ENCODE data around the gene RLBP1.

- TF ChIP-seq YY1 (IDR thresholded peaks at IDR 0.05; ENCODE audit: low read depth) (no peak), EP300 (IDR thresholded peaks at IDR 0.05; ENCODE audit: borderline replicate concordance) (no peak), FOXM1 (IDR thresholded peaks at IDR 0.05; ENCODE audit: borderline replicate concordance, low read depth) (no peak), MAX (IDR thresholded peaks at IDR 0.05) (no peak), CEBPB (IDR thresholded peaks at IDR 0.05) (no peak), NFIC (IDR thresholded peaks at IDR 0.05) (no peak), ZBTB7A (IDR thresholded peaks at IDR 0.05; ENCODE audit: low read depth) (no peak)
- TF ChIP-seq, protein P1, sequence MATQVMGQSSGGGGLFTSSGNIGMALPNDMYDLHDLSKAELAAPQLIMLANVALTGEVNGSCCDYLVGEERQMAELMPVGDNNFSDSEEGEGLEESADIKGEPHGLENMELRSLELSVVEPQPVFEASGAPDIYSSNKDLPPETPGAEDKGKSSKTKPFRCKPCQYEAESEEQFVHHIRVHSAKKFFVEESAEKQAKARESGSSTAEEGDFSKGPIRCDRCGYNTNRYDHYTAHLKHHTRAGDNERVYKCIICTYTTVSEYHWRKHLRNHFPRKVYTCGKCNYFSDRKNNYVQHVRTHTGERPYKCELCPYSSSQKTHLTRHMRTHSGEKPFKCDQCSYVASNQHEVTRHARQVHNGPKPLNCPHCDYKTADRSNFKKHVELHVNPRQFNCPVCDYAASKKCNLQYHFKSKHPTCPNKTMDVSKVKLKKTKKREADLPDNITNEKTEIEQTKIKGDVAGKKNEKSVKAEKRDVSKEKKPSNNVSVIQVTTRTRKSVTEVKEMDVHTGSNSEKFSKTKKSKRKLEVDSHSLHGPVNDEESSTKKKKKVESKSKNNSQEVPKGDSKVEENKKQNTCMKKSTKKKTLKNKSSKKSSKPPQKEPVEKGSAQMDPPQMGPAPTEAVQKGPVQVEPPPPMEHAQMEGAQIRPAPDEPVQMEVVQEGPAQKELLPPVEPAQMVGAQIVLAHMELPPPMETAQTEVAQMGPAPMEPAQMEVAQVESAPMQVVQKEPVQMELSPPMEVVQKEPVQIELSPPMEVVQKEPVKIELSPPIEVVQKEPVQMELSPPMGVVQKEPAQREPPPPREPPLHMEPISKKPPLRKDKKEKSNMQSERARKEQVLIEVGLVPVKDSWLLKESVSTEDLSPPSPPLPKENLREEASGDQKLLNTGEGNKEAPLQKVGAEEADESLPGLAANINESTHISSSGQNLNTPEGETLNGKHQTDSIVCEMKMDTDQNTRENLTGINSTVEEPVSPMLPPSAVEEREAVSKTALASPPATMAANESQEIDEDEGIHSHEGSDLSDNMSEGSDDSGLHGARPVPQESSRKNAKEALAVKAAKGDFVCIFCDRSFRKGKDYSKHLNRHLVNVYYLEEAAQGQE (IDR thresholded peaks at IDR 0.05; ENCODE audit: low read depth): no peak
Observed at GRCh38 chr15:89225588-89225987, 4.2 kb upstream of the RLBP1 start.

Data from Ishikawa (cell line).